DOHH2 (cell line): ENCODE measurements around the gene AIG1.

Experiments used
- EZH2phosphoT487 ChIP-seq: fragments of 200-600 bp; sonication (generic); IDR thresholded peaks from 2 replicates; pipeline ENCODE4 v1.6.1; 2017; ENCODE audit warnings: borderline replicate concordance, mild to moderate bottlenecking, antibody characterized with exemption, low read length, moderate library complexity, mixed read lengths
- TF ChIP-seq, protein P1 (sequence below): fragments of 200-600 bp; sonication (generic); IDR thresholded peaks from one replicate; pipeline ENCODE4 v1.5.1; 2014; ENCODE audit warnings: antibody characterized with exemption, mild to moderate bottlenecking, low read depth, low read length; ENCODE audit not compliant: poor library complexity, severe bottlenecking

- TF ChIP-seq, protein P1, sequence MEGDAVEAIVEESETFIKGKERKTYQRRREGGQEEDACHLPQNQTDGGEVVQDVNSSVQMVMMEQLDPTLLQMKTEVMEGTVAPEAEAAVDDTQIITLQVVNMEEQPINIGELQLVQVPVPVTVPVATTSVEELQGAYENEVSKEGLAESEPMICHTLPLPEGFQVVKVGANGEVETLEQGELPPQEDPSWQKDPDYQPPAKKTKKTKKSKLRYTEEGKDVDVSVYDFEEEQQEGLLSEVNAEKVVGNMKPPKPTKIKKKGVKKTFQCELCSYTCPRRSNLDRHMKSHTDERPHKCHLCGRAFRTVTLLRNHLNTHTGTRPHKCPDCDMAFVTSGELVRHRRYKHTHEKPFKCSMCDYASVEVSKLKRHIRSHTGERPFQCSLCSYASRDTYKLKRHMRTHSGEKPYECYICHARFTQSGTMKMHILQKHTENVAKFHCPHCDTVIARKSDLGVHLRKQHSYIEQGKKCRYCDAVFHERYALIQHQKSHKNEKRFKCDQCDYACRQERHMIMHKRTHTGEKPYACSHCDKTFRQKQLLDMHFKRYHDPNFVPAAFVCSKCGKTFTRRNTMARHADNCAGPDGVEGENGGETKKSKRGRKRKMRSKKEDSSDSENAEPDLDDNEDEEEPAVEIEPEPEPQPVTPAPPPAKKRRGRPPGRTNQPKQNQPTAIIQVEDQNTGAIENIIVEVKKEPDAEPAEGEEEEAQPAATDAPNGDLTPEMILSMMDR: no peak
- no peak for TF ChIP-seq EZH2phosphoT487
These were observed 302.6 kb downstream of the AIG1 start for GRCh38 chr6:143363299-143363698.
